Thoracic aorta (tissue), 2 donors: ENCODE measurements around the gene ASTL. TPM values are rescaled to one million over a fixed set of nuclear protein-coding genes. Genes with fewer than 3 reads are reported as not detected.
A peak's percentile ranks its signal among the peaks of the same experiment; 100 is the strongest.

Experiments
- ATAC-seq: fragments of 150-250 bp; one replicate; pipeline ENCODE4 v1.8.0; 2017; ENCODE audit warnings: low read depth; ENCODE audit not compliant: insufficient number of reproducible peaks, low FRiP score
- DNase-seq: peaks from one replicate; pipeline ENCODE4 v3.0.0-alpha.2; 2020; ENCODE audit warnings: low spot score
- H3K27ac ChIP-seq, 2 donors: fragments of 200-600 bp; sonication (generic); 1 replicate in 1 of 2; 2 replicates in 1 of 2; pipeline ENCODE4 v1.5.1; 2016; ENCODE audit warnings: mild to moderate bottlenecking in 2 of 2, moderate library complexity in 2 of 2
- H3K27me3 ChIP-seq: fragments of 200-600 bp; sonication (generic); replicated peaks from 2 replicates; pipeline ENCODE4 v1.6.0; 2016; ENCODE audit warnings: mild to moderate bottlenecking; ENCODE audit not compliant: insufficient read depth
- H3K36me3 ChIP-seq: fragments of 200-600 bp; sonication (generic); one replicate; pipeline ENCODE4 v1.5.1; 2016
- H3K4me1 ChIP-seq, 2 donors: fragments of 200-600 bp; sonication (generic); 1 replicate in 1 of 2; 2 replicates in 1 of 2; pipeline versions ENCODE4 v1.5.1 to v1.6.0; 2016; ENCODE audit warnings: low read depth in 2 of 2, mild to moderate bottlenecking in 1 of 2; ENCODE audit not compliant: control insufficient read depth in 1 of 2
- H3K4me3 ChIP-seq: fragments of 200-600 bp; sonication (generic); 2 replicates; pipeline ENCODE4 v1.5.1; 2016; ENCODE audit warnings: mild to moderate bottlenecking
- H3K9me3 ChIP-seq: fragments of 200-600 bp; sonication (generic); 2 replicates; pipeline ENCODE4 v1.5.1; 2016
- CTCF ChIP-seq: fragments of 200-600 bp; sonication (generic); IDR thresholded peaks from one replicate; pipeline ENCODE4 v1.5.1; 2019; ENCODE audit warnings: antibody characterized with exemption
- total RNA-seq, 2 donors: library from RNA; depleted of rRNA; stranded (reverse); fragments of >200 nt; gene quantifications; one replicate each; pipeline versions ENCODE4 v1.1.0 to v1.2.3, GENCODE V29; 2016

The ASTL gene
- total RNA-seq, 2 donors from 2014 or later, result not detected

GRCh38 chr2:96110621-96111256 is 27.6 kb downstream of the ASTL start:
- TF ChIP-seq CTCF, result no peak
- no peaks in the 10 kb centered on the region for H3K27me3 ChIP-seq
- no peak overlapping the region for H3K27ac ChIP-seq
- H3K9me3 ChIP-seq, result peaks cover 3% of the 10 kb centered on the region
- H3K4me1 ChIP-seq, result peaks cover 3 to 12% of the 10 kb centered on the region in 2 donors
- no peak for DNase-seq
- H3K4me3 ChIP-seq, result no peak overlapping the region
- H3K36me3 ChIP-seq, result no peaks in the 10 kb centered on the region
- ATAC-seq, result no peak

DNA sequence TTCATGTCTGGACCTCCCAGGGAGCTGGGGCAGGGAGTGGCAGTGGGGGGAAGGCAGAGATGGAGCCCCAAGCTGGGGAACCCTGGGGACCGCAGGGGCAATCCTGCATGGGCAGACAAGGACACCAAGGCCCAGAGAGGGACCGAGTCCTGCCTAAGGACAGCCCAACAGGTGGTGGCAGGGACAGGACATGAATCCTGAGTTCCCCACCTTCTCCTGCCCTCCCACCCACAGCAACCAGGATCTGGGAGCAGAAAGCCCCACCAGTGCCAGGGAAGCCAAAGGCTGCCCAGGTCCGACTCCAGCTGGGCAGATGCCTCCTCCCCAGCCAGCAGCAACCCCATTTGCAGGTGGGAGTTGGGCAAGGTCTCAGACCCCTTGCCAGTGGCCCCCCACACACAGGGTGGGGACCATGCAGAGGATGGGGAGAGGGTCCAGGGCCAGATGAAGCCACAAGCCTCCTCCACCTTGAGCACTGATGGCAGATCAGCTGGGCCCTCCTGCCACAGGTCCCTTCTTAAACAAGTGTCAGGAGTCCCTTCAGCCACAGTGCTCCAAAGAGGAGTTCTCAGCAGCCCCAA is 28.3 kb downstream of the ASTL start:
- H3K36me3 ChIP-seq, result no peaks in the 10 kb centered on the region
- TF ChIP-seq CTCF, result no peak
- peaks cover 3 to 12% of the 10 kb centered on the region in 2 donors for H3K4me1 ChIP-seq
- DNase-seq, result no peak
- no peak for ATAC-seq
- H3K9me3 ChIP-seq, result peaks cover 10% of the 10 kb centered on the region
- H3K27ac ChIP-seq, result no peak overlapping the region
- no peak overlapping the region for H3K4me3 ChIP-seq
- no peaks in the 10 kb centered on the region for H3K27me3 ChIP-seq

DNA sequence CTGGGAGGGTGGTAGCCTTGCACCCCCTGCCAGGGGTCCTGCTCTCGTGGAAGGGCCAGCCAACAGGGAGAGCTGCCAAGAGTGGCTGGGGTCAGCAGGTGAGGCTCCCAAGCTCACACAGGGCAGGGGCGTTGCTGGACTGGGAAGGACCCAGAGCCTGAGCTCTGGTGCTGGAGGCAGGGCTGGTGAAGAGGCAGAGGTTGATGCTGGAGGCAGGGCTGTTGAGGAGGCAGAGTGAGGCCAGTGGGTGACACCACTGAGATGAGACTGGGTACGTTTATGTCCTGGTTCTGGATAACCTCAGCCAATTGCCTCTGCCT is 29.0 kb downstream of the ASTL start:
- DNase-seq (no peak), ATAC-seq (no peak)
- peaks cover 10% of the 10 kb centered on the region for H3K9me3 ChIP-seq
- no peak overlapping the region for H3K4me3 ChIP-seq
- peak overlapping the region in 1 of 2 donors; percentile 31 for H3K27ac ChIP-seq
- H3K4me1 ChIP-seq, result peaks cover 3 to 12% of the 10 kb centered on the region in 2 donors
- no peak for TF ChIP-seq CTCF
- no peaks in the 10 kb centered on the region for H3K27me3 ChIP-seq
- H3K36me3 ChIP-seq, result no peaks in the 10 kb centered on the region

GRCh38 chr2:96108541-96109360 is 29.6 kb downstream of the ASTL start:
- Histone ChIP-seq H3K4me1 (peaks cover 3 to 12% of the 10 kb centered on the region in 2 donors), H3K27ac (peak overlapping the region; percentile 16 to 31), H3K4me3 (no peak overlapping the region), H3K36me3 (no peaks in the 10 kb centered on the region), H3K9me3 (peaks cover 10% of the 10 kb centered on the region), H3K27me3 (no peaks in the 10 kb centered on the region)
- DNase-seq (no peak), ATAC-seq (no peak)
- TF ChIP-seq CTCF, result no peak

DNA sequence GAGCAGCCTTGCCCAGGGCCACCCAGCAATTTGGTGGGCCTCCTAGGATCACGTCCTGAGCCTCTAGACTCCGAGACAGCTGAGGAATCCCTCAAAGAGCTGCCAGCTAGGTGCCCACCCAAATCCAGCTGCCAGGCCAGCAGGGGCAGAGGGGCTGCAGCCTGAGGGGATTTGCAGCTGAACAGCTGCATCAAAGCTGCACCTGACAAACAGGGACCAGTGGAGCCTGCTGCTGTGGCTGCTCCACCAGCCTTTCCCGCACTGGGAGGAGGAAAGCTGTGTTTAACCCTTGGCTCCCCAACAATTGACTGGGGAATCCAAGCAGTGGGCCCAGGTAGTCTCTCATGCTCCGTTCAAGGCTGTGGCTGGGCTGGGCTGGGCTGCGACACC is 30.2 kb downstream of the ASTL start:
- Histone ChIP-seq H3K27ac (no peak overlapping the region), H3K4me3 (no peak overlapping the region), H3K36me3 (no peaks in the 10 kb centered on the region), H3K27me3 (no peaks in the 10 kb centered on the region), H3K9me3 (peaks cover 10% of the 10 kb centered on the region), H3K4me1 (peaks cover 3 to 12% of the 10 kb centered on the region in 2 donors)
- ATAC-seq, result no peak
- no peak for TF ChIP-seq CTCF
- no peak for DNase-seq
